HTR-8/SVneo (cell line): Measurements from ENCODE around the gene TFAP2B.

ENCODE experiments used
- DNase-seq: peaks from one replicate; pipeline ENCODE4 v3.0.0; 2011; ENCODE audit warnings: low spot score, mixed read lengths; ENCODE audit not compliant: insufficient read length
- FAIRE-seq: peaks from 2 replicates; lab custom pipeline; 2011; peaks lifted over from hg19 to GRCh38; lab: Jason Lieb, UNC

Gene TFAP2B

DNA sequence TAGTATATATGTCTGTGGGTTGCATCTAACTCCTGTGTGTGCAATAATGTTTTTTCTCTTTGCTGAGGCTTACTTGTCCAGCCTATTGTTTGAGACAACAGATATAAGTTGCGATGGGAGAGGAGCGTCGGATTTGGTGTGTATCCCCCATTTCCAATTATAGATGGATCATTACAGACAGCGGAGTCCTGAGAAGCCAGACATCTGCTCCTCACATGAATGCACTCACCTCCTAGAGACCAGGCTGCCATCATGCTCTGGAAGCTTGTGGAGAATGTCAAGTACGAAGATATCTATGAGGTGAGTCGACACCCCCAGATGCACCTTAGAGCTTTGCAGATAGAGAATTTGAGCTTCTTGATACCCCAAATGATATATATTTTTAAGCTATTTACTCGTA is at the start of gene TFAP2B:
Gene TFAP2B, plus strand, starts transcription at position 199 of the 400 bp plus-strand sequence. Its CDS starts 21 bp downstream, at position 220.
- FAIRE-seq: no peak
- no peak for DNase-seq

DNA sequence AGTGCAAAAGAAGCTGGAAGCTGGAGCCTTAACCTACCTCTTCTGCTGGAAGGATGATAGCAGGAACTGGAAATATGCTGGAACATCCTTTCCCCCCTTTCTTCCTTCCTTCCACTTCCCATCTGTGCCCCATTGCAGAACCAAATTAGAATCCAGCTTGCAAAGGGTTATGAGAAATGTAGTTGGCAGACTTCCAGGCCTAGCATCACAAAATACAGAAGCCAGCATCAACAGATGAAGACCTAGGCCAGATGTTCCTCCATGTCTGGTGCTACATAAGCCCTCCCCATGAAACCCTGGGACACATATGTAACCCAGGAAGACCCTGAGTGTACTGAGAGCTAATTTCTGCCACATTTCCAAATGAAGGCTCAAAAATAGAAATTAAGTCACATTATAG is 40.0 kb upstream of the TFAP2B start:
- DNase-seq (no peak), FAIRE-seq (no peak)

DNA sequence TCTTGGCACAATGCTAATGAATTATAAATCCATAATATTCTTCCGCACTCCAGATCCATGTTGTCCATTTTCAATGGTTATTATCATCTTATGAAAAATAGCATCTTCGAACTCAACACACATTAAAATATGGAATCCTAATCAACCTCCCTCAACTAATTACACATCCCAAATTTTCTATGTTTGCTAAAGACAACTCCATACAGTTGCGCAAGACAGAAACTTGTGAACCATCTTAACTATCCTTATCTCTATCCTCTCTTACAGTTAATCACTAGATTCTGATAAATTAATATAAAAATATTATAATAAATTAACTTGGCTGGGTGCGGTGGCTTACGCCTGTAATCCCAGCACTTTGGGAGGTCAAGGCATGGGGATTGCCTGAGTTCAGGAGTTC is 38.3 kb upstream of the TFAP2B start:
- FAIRE-seq: no peak
- DNase-seq: no peak

DNA sequence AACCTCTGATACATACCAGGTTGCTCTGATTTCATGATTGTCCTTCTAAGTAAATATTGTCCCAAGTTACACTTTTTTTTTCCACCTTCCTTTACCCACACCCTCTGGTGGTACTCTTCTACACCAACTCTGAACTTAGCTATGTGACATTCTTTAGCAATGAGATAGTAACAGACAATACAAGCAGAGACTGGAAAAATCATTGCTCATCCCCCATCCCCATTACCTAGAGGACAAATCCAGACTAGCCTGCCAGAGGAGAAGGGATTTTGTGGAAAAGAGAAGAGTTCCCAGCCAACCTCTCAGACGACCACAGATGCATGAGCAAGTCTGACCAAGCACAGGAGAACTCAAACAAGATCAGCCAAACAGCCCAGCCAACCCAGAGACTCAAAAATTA is 32.8 kb upstream of the TFAP2B start:
- no peak for DNase-seq
- FAIRE-seq: no peak

DNA sequence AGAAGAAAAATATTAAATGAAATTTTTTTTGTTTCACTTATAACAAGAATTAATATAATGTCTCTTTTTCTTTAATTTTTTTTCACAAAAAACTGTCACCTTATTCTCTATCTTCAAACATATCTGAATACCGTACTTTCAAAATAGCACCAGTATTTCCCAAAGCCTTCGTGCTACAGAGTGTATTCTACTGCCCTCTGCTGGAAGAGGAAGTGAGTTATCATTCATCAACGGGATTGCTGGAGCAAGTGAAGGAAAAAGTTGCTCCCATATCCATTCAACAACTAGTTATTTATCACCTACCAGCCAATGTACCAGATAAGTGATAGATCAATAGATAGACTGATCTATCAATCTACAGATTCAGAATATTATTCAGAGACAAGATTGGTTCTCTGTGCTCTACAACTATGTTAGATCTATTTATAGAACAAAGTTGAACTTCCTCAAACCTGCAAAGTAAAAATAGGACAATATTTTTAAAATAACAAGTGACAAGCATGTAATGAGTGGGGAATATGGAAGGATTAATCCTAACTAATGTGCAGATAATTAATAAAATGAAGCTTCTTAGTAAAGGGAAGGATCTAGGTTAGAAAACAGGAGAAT is 26.7 kb upstream of the TFAP2B start:
- FAIRE-seq (no peak), DNase-seq (peak; percentile 26)

DNA sequence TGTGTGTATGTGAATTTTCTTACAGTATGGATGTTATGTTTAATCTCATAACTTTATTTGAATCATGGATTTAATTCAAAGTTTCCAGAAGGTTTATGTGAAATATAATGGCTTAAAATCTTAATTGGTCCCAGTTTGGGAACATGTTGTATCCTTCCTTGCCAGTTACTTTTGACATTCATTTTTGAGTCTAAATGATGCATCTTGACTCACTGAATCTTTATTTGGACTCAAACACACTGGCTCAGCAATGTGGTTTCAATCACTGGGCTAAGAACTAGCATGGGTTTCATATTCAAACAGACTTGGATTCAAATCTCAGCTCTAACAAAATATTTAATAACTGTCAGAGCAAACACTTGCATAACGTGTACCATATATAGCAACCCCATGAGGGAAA is 25.9 kb upstream of the TFAP2B start:
- DNase-seq: no peak
- FAIRE-seq: no peak

DNA sequence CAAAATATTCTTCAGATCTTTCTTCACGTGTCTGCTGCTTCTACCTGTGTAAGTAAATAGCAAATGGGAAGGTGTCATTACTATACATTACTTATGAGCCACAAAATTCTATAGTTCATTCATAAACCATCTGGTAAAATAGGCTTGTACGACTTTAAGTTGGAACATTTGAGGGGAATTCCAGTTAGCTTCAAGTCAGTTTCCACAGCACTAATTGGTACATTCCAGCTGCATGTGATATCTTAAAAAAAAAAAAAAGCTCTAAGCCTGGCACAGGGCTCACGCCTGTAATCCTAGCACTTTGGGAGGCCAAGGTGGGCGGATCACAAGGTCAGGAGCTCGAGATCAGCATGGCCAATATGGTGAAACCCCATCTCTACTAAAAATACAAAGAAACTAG is 23.1 kb upstream of the TFAP2B start:
- DNase-seq (no peak), FAIRE-seq (no peak)

DNA sequence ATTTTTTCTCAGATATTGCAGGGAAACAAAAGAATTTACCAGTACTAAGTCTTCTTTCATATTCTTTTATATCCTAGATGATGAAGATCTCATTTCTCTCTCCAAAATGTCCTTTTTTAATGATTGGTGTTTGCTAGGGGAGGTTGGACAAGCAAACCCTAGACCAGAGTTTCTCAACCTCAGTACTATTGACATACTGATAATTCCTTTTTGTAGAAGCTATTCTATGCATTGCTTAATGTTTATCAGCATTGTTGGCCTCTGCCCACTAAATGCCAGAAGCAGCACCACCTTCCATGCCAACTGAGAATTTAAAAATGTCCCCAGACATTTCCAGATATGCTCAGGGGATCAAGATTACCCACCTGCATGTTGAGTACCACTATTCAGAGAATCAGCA is 14.4 kb upstream of the TFAP2B start:
- no peak for DNase-seq
- no peak for FAIRE-seq

DNA sequence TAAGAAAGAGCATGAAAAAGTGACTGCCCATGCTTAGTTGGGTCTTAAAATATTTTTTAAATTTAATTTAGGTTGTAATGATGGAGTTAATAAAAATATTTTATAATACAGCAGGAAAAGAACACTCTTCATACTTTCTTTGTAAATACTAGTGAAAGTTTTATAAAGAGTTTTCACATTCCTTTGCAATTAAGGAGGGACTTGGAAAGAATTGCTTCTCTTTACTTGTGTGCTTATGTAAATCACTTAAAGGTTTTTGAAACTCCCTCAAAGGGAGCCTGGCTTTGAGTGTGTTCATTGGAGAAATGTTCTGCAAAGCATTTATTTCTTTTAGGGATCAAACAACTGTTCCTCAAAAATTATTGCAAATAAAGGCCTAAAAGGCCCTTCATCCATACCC is 11.6 kb upstream of the TFAP2B start:
- DNase-seq (no peak), FAIRE-seq (no peak)

DNA sequence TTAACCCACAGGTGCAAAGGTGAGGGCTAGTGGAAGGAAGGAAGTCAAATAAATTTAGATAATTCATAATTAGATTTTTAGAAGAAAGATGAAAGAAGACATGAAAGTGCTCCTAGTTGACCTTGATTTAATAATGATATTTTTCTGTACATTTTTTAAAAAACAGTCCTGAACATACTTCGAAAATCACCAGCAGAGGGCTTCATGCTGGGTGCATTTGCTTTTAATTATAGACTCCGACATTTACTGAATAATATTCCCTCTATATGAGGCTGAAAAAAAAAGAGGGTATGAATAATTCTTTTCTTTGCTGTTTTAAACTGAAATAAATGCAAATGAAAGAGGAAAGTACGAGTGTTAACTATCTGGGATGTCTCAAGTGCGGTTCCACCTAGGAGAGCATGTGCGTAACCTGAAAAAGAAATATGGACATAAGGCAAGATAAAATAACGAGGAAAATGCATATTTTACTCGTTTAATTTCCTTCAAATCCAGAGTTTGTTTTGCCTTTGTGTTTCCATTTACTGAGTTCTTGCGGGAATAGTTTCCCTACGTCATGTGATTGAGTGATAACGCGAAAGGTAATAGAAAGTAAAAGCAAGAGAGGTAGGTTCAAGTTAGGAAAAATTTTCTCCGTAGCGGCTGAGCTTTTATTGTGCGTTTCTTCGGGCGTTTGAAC is 3.1 kb upstream of the TFAP2B start:
- DNase-seq (no peak), FAIRE-seq (no peak)

DNA sequence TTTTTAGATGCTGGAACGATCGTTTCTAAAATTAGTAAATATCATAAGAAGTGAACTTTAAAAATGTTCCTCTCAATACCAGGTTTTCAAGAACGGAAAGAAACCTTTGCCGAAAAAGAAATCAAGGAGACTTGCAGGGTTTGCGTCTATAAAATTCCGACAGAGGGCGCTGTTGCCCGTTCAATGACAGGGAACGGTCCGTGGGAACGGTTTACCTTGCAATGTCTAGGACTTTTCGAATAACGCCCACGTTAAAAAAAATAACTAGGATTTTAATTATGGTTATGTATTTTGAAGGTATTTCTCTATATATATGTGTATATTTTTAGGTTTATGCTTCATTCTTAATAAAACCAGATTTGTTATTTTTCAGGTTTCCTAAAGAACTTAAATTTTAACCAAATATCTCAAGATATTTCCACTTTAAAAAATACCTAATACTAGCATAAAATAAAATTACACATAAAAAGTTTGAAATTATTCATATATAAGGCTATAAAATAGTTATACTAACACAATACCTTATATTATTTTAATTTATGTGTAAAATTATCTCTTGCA is 2.5 kb upstream of the TFAP2B start:
- FAIRE-seq: no peak
- peak; percentile 51 for DNase-seq

DNA sequence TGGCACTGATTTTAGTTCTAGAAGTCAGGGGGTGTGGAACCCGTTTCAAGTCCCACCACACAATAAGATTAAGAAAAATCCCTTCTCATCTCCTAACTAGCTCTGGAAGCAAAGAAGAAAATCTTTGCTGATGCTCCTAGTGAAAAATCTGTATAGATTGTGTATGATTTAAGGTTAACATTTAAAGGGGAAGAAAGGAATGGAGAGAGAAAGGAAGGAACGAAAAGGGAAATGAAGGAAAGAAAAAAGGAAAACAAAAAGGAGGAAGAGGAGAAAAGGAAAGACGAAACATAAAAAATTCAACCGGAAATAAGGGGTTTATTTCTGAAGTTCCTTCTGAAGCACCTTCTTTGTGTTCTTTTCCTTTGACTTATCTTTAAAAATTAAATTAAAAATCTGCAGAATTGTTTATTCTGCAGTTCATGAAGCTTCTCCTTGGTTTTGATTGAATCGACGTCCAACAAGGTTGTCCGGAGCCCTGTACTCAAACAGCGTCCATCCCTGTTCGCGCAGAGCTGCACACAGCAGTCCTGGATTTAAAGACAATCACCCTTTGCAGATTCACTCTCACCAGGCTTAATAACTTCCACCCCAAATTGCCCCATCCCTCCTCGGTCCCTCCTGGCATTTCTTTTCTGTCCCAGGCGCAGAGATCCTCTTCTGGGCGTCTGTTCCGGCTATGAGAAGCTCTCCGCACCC is 1.6 kb upstream of the TFAP2B start:
- FAIRE-seq (no peak), DNase-seq (no peak)

DNA sequence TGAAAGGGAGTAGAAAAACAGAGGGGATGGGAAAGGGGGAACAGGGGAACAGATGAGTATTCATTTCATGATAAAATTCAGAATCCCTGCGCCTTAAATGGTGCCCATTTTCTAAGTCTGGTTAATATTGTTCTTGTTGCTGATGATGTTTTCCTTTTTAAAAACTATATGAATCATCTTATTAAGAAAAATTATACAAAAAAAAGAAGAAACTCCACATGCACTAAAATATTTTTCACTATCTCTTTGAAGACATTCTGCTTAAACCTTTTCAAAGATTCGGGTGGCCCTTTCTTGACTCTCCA is 1.1 kb upstream of the TFAP2B start:
- FAIRE-seq: no peak
- no peak for DNase-seq

DNA sequence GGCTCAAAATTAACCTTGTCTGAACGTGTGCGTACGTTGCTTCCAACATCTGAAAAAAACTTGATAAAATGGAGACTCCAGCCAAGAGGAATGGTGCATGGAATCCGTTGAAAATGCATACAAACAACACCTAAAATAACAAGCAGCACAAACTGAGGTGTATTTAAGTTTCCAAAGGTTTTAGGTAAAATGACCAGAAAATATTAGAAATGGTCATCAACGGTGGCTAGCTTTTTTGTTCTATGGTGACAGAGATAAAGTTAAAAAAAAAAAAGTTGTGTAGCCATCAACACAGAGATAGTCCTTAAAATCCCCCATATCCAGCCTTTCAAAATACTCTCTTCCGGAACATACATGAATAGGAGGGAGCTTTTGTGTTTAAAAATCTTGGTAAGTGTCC is 651 bp upstream of the TFAP2B start:
- DNase-seq (no peak), FAIRE-seq (no peak)

DNA sequence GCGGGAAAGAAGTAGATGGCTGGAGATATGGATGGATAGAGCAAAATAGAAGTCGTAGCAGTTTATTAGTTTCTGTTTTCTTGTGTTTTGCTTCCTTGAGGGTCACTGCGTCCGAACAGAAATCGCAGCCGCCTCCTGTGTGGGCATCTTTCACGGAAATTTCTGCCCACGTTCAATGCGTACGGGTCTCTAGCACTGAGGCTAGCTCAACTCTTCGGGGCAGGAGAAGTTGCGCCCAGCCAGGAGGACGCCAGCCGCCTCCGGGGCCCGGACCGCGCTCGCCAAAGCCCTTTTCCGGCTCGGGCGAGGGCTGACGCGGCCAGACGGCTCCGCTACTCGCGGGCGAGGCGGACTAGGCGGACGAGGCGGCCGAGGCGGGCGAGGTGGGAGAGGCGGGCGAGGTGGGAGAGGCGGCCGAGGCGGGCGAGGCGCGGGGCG is 814 bp downstream of the TFAP2B start:
- DNase-seq (no peak), FAIRE-seq (no peak)

DNA sequence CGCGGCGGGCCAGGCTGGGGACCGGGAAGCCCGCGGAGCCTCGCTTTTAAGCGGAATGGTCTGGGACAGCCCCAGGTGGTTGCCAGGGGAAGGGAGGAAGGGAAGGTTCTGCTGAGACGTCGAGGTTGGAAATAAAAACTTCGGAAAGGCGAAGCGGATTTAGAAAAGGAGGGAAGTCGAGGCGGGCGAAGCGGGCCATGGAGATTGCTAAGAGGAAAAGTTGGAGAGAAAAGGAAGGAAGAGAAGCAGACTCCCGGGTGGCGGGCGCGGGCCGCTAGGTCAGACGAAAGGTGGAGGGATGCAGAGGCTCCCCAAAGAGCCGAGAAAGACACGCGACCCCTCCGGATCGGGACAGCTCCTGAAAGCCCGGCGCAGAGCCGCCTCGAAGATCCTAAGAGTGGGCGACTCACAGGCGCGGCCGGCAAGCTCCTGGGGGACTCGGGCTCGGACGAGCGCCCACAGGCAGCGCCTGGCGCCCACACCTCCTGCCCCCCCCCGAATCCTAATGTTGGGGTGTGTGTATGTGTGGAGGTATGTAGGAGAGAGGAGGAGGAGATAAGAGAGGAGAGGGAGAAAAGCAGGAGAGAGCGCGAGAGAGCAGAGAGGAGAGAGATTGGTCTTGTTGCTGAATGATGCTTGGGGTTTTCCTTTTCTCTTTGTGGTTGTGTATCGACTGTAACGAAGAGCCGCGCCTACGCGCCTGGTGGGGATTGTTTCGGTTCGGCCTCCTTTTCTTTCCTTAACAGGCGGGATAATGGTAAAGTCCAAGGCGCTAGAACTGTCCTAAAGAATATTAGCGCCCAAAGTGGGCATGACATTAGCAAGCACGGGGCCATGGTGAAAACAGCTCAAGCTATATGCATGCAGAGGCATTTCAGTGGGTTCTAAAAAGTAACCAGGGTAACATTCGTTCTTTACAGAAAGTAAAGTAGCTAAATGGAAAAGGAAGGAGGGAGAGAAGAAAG is 1.5 kb downstream of the TFAP2B start:
- FAIRE-seq: no peak

DNA sequence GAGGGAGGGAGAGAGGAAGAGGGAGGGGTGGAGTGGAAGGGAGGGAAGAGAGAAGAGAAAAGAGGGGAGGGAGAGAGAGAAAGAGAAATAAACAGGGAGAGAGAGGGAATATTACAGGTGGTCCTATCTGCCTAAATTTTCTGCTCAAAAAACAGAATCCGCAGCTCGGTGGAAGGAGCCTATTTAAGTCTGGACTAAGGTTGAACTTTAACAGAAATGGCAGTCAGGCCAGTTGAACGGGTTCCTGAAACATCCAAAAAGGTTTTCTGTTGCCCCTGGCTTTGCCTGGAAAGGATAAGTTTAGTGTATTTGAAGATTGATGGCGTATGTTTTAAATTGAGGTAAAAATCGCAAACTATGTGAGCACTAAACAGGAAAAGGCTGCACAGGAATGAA is 2.2 kb downstream of the TFAP2B start:
- DNase-seq (no peak), FAIRE-seq (no peak)

More for the DNA sequence above, 1.5 kb downstream of the TFAP2B start:
- DNase-seq: no peak

DNA sequence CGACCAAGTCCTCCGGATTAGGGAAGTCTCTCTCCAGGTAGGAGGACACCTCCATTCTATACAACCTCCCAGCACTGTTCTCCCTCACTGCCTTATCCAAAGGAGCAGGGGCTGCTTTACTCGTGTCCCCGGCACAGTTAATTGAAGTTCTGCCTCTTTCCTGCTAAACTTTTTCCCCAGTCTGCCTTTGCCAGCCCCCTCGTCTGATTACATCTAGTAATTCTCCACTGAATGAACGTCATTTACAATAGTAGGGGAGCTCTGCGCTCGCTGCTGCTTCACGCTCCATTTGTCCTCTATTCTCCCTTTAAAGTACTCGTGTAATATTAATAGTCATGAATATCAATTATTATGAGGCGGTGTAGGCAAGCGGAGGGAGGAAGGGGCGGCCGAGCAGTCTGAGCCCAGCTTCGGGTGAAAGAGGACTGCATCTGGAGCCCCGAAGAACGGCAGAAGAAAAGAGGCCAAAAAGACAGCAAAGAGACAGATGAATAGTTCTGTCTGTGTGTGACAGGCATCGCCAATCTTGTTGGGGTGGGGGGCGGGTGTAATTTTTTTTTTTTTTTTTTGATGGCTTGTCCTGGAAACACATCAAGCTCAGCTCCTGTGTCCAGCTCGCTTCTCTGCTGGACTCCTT is 2.9 kb downstream of the TFAP2B start:
- FAIRE-seq: no peak
- no peak for DNase-seq

DNA sequence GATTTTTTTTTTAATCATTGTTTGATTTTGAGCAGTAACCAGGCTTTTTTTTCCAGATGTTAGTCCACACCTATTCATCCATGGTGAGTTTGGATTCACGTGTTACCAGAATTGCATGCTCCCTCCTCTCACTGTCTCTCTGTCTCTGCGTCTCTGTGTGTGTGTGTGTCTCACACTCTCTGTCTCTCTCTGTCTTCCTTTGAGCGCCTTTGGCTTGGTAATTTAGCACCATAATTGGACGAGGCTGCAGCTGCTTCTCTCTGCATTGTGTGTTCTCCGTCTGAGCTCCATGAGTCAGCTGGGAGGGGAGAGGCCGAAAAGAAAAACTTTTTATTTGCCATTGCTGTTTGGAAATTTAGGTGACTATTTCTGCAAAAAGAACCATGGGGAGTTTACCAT is 3.4 kb downstream of the TFAP2B start:
- no peak for FAIRE-seq

More for the DNA sequence above, 3.4 kb downstream of the TFAP2B start:
- DNase-seq: no peak
